HG03175 (cell line): ENCODE results near the gene PRKCSH.

Experiments used
- ATAC-seq: cut with Tn5 transposase; IDR thresholded peaks from one replicate; pipeline ENCODE4 v1.9.1; 2021; ENCODE audit warnings: mild to moderate bottlenecking, moderate library complexity; ENCODE audit not compliant: unreplicated experiment

Gene PRKCSH

DNA sequence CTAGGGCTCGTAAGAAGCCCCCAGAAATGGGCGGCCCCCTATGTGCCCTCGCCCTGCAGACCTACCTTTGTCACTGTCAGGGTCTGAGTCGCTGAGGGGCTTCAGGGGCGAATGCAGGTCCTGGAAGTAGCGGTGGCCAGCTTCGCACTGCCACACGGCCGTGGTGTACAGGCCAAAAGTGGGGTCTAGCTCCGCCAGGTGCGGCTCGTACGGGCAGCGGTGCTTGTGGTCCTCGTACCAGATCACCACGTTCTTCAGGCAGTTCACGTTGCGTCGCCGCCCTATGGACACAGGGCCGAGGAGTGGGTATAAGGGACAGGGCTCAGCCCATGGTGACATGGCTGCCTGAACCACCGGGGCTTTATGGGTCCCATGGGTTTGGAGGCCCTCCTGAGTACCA lies 60.5 kb downstream of the PRKCSH start:
- no peak for ATAC-seq

DNA sequence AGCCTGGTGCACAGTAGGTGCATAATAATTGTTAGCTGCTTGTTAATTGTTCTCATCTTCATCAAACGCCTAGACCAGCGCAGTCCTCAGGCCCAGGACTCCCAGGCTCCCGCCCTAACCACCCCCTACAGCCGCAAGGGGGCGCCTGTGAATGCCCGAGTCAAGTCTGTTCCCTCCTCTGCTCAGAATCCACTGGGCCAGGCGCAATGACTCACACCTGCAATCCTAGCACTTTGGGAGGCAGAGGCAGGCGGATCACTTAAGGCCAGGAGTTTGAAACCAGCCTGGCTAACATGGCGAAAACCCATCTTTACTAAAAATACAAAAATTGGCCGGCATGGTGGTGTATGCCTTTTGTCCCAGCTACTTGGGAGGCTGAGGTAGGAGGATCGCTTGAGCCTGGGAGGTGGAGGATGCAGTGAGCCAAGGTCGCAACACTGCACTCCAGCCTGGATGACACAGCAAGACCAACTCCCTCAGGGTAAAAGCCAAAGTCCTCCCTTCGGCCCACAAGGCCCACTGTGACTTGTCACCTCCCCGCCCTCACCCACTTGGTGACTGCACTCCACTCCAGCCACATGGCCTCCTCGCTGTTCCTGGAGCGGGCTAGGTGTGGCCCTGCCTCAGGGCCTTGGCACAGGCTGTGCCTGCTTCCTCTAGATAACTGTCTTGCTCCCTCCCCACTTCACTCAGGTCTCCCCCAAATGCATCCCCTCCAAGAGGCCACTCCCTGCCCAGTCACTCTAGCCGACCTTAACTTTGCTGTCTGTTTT lies 61.1 kb downstream of the PRKCSH start:
- no peak for ATAC-seq

DNA sequence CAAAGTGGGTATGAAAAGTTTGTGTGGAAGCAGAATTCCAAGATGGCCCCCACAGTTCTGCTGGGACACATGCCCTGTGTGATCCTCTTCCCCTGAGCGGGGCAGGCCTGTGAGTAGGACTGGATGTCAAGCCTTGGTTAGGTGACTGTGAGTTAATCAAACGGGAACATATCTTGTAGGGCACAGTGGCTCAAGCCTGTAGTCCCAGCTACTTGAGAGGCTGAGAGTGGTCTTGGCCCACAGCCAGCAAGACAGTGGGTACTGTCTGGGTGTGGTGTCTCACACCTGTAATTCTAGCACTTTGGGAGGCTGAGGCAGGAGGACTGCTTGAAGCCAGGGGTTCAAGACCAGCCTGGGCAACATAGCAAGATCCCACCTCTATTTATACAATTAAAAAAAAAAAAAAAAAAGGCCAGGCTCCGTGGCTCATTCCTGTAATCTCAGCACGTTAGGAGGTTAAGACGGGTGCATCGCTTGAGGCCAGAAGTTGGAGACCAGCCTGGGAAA lies 63.8 kb downstream of the PRKCSH start:
- ATAC-seq = no peak

DNA sequence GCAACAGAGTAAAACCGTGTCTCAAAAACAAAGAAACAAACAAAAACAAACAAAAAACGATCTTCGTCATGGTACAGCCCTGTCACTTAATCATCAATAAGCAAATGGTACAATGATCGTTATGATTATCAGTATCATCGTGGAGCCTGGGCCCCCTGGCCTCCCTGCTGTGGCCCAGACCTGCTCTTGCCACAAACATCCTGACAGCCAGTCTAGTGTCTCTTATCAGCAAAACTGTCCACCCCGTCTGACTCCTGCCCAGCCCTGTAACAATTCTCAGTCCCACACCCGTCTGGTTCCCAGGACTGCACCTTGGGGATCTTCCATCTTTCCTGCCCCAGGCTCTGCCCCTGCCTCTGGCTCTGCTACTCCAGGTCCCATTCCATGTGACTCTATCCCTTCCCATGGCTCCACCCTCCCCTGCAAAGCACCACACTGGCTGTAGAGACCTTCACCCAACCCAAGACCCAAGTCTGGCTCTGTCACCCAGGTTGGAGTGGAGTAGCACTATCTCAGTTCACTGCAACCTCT lies 64.5 kb downstream of the PRKCSH start:
- ATAC-seq = no peak
